ENCODE data around the gene CFAP107. TPM values are rescaled to one million over a fixed set of nuclear protein-coding genes. Genes with fewer than 3 reads are reported as not detected.
"Not testable (repeated sequence)": the region's sequence is repeated elsewhere in the genome, so short reads cannot be mapped to it uniquely, and the experiment has no call there.

Gene CFAP107
- total and polyA plus RNA-seq, 2 donors (not counting 1 experiment from before 2014, with no cell fraction given) = not detected

DNA sequence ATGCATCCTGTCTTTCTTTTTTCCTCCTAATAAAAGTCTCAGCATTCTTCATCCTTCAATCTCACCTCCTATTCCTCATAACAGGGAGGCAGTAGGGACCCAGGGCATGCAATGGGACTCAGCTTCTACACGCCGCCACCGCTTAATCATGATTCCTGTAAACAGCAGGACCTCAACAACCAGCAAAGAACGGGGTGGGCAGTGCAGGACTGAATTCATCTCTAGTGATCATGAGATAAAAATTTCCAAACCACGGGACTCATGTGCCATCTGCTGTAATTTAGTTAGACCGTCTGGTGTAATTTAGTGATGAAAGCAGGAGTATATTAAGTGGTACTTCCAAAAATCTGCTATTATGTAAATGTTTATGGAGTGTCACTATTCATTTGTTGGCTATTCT is 32.9 kb downstream of the CFAP107 start:
- 90% methylated on average over 4 of the region's 6 CpGs for WGBS (ENCODE audit: insufficient coverage)
- intact Hi-C loops (cut with micrococcal nuclease) = no loop called here
- Mint-ChIP-seq H3K27ac (no peak overlapping the region), H3K4me3 (no peak overlapping the region), H3K27me3 (peaks cover 10% of the 10 kb centered on the region), H3K4me1 (no peaks in the 10 kb centered on the region), H3K9me3 (ENCODE audit: insufficient read depth) (no peaks in the 10 kb centered on the region)
- no peak for ATAC-seq (ENCODE audit: low read depth)
- Histone ChIP-seq H3K36me3 (replicated peaks in 1 of 2; ENCODE audit: control extremely low read depth in 1 of 2, control insufficient read depth in 1 of 2, extremely low read depth in 1 of 2, insufficient read depth in 2 of 2, low read length in 1 of 2) (no peaks in the 10 kb centered on the region), H3K27me3 (replicated peaks in 1 of 4; ENCODE audit: control extremely low read depth in 1 of 4, control insufficient read depth in 3 of 4, insufficient read depth in 4 of 4, low read length in 3 of 4) (peaks cover 0 to 5% (median 0%) of the 10 kb centered on the region in 4 experiments), H3K9ac (ENCODE audit: low read length) (no peak overlapping the region), H3K4me1 (ENCODE audit: control insufficient read depth in 2 of 2, insufficient read depth in 2 of 2, low read length in 2 of 2) (no peaks in the 10 kb centered on the region), H3K9me3 (ENCODE audit: control extremely low read depth in 1 of 3, control insufficient read depth in 2 of 3, insufficient read depth in 1 of 3, low read length in 2 of 3) (peaks cover 0 to 6% (median 0%) of the 10 kb centered on the region in 3 donors), H3K27ac (ENCODE audit: low read length in 2 of 2) (no peak overlapping the region), H3K79me2 (ENCODE audit: control insufficient read depth, insufficient read depth, low read length) (no peaks in the 10 kb centered on the region), H4K20me1 (ENCODE audit: control insufficient read depth, insufficient read depth, low read length, poor library complexity, severe bottlenecking) (no peaks in the 10 kb centered on the region), H3K4me2 (replicated peaks; ENCODE audit: low read depth, low read length, poor library complexity, severe bottlenecking) (no peak overlapping the region), H3K4me3 (ENCODE audit: control extremely low read depth in 1 of 5, extremely low read depth in 1 of 5, insufficient read depth in 1 of 5, low read depth in 2 of 5, low read length in 4 of 5) (no peak overlapping the region), H2AFZ (ENCODE audit: insufficient read depth, low read depth, low read length, poor library complexity, severe bottlenecking) (no peak overlapping the region)
- DNase-seq = no peak
- TF ChIP-seq, protein P1, sequence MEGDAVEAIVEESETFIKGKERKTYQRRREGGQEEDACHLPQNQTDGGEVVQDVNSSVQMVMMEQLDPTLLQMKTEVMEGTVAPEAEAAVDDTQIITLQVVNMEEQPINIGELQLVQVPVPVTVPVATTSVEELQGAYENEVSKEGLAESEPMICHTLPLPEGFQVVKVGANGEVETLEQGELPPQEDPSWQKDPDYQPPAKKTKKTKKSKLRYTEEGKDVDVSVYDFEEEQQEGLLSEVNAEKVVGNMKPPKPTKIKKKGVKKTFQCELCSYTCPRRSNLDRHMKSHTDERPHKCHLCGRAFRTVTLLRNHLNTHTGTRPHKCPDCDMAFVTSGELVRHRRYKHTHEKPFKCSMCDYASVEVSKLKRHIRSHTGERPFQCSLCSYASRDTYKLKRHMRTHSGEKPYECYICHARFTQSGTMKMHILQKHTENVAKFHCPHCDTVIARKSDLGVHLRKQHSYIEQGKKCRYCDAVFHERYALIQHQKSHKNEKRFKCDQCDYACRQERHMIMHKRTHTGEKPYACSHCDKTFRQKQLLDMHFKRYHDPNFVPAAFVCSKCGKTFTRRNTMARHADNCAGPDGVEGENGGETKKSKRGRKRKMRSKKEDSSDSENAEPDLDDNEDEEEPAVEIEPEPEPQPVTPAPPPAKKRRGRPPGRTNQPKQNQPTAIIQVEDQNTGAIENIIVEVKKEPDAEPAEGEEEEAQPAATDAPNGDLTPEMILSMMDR (IDR thresholded peaks at IDR 0.05) = no peak
- no peak for TF ChIP-seq EZH2 (IDR thresholded peaks at IDR 0.05; ENCODE audit: borderline replicate concordance, insufficient read depth, low read depth, low read length, poor library complexity, severe bottlenecking)
- ChIA-PET CTCF (no interaction called here), POLR2A (no interaction called here)

DNA sequence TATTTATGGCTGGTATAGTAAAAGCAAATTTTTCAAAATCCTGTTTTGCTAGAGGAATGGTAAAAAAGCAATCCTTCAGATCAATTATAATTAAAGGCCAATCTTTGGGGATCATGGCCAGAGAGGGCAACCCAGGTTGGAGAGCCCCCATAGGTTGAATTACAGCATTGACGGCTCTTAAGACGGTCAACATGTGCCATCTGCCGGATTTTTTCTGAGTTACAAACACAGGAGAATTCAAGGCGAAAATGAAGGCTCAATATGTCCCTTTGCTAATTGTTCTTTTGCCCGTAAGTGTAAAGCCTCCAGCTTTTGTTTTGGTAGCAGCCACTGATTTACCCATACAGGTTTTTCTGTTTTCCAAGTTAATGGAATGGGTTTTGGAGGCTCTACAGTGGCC is 35.5 kb downstream of the CFAP107 start:
- H3K27me3 ChIP-seq (replicated peaks in 1 of 4; ENCODE audit: control extremely low read depth in 1 of 4, control insufficient read depth in 3 of 4, insufficient read depth in 4 of 4, low read length in 3 of 4); H3K27ac Mint-ChIP-seq; H3K4me3 Mint-ChIP-seq; H3K4me2 ChIP-seq (replicated peaks; ENCODE audit: low read depth, low read length, poor library complexity, severe bottlenecking); H3K4me1 Mint-ChIP-seq; H3K9ac ChIP-seq (ENCODE audit: low read length); H4K20me1 ChIP-seq (ENCODE audit: control insufficient read depth, insufficient read depth, low read length, poor library complexity, severe bottlenecking); H3K36me3 ChIP-seq (replicated peaks in 1 of 2; ENCODE audit: control extremely low read depth in 1 of 2, control insufficient read depth in 1 of 2, extremely low read depth in 1 of 2, insufficient read depth in 2 of 2, low read length in 1 of 2); H3K4me1 ChIP-seq (ENCODE audit: control insufficient read depth in 2 of 2, insufficient read depth in 2 of 2, low read length in 2 of 2); DNase-seq; H3K4me3 ChIP-seq (ENCODE audit: control extremely low read depth in 1 of 5, extremely low read depth in 1 of 5, insufficient read depth in 1 of 5, low read depth in 2 of 5, low read length in 4 of 5); H3K27ac ChIP-seq (ENCODE audit: low read length in 2 of 2); POLR2A ChIA-PET; CTCF ChIA-PET; intact Hi-C loops (cut with micrococcal nuclease); ATAC-seq (ENCODE audit: low read depth); H3K79me2 ChIP-seq (ENCODE audit: control insufficient read depth, insufficient read depth, low read length); H2AFZ ChIP-seq (ENCODE audit: insufficient read depth, low read depth, low read length, poor library complexity, severe bottlenecking); H3K9me3 Mint-ChIP-seq (ENCODE audit: insufficient read depth): not testable (repeated sequence)
- peaks cover 0 to 13% (median 3%) of the 10 kb centered on the region in 3 donors for H3K9me3 ChIP-seq (ENCODE audit: control extremely low read depth in 1 of 3, control insufficient read depth in 2 of 3, insufficient read depth in 1 of 3, low read length in 2 of 3)
- no CpG with 5 or more reads among the region's 5 CpGs for WGBS (ENCODE audit: insufficient coverage)
- H3K27me3 Mint-ChIP-seq = peaks cover 10% of the 10 kb centered on the region

DNA sequence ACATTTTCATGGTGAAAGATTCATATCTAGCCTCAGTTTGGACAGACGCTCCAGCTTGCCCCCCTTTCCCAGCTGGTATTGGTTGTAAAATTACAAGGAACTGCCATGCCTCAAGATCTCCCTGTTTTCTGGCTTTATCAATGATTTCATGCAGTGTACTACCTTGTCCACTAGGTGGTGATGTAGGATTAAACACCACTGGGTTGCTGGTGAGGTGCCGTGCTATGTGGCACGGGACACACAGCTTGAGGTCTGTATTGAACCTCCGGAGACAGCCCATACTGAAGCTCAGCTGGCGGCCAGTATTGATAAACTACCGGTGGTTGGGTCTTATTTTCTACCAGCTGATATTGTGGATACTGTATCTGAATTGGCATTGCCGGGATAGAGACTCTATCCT is 37.8 kb downstream of the CFAP107 start:
- intact Hi-C loops (cut with micrococcal nuclease); H3K27me3 ChIP-seq (replicated peaks in 1 of 4; ENCODE audit: control extremely low read depth in 1 of 4, control insufficient read depth in 3 of 4, insufficient read depth in 4 of 4, low read length in 3 of 4); H3K4me3 Mint-ChIP-seq; H4K20me1 ChIP-seq (ENCODE audit: control insufficient read depth, insufficient read depth, low read length, poor library complexity, severe bottlenecking); POLR2A ChIA-PET; H3K4me3 ChIP-seq (ENCODE audit: control extremely low read depth in 1 of 5, extremely low read depth in 1 of 5, insufficient read depth in 1 of 5, low read depth in 2 of 5, low read length in 4 of 5); H3K27ac ChIP-seq (ENCODE audit: low read length in 2 of 2); H2AFZ ChIP-seq (ENCODE audit: insufficient read depth, low read depth, low read length, poor library complexity, severe bottlenecking); CTCF ChIA-PET; H3K9ac ChIP-seq (ENCODE audit: low read length); H3K4me2 ChIP-seq (replicated peaks; ENCODE audit: low read depth, low read length, poor library complexity, severe bottlenecking); H3K27ac Mint-ChIP-seq; H3K79me2 ChIP-seq (ENCODE audit: control insufficient read depth, insufficient read depth, low read length); H3K4me1 ChIP-seq (ENCODE audit: control insufficient read depth in 2 of 2, insufficient read depth in 2 of 2, low read length in 2 of 2); H3K36me3 ChIP-seq (replicated peaks in 1 of 2; ENCODE audit: control extremely low read depth in 1 of 2, control insufficient read depth in 1 of 2, extremely low read depth in 1 of 2, insufficient read depth in 2 of 2, low read length in 1 of 2); ATAC-seq (ENCODE audit: low read depth); DNase-seq; H3K4me1 Mint-ChIP-seq; H3K9me3 Mint-ChIP-seq (ENCODE audit: insufficient read depth): not testable (repeated sequence)
- H3K27me3 Mint-ChIP-seq = peaks cover 10% of the 10 kb centered on the region
- WGBS (ENCODE audit: insufficient coverage) = 38% methylated on average over 3 of the region's 7 CpGs
- peaks cover 0 to 23% (median 3%) of the 10 kb centered on the region in 3 donors for H3K9me3 ChIP-seq (ENCODE audit: control extremely low read depth in 1 of 3, control insufficient read depth in 2 of 3, insufficient read depth in 1 of 3, low read length in 2 of 3)

All from B cell (primary cell).